GM21737 (cell line): ENCODE results near the gene FADS2.

Source experiments
- ATAC-seq: cut with Tn5 transposase; IDR thresholded peaks from one replicate; pipeline ENCODE4 v1.9.1; 2021; ENCODE audit warnings: mild to moderate bottlenecking, moderate library complexity; ENCODE audit not compliant: unreplicated experiment

The FADS2 gene

DNA sequence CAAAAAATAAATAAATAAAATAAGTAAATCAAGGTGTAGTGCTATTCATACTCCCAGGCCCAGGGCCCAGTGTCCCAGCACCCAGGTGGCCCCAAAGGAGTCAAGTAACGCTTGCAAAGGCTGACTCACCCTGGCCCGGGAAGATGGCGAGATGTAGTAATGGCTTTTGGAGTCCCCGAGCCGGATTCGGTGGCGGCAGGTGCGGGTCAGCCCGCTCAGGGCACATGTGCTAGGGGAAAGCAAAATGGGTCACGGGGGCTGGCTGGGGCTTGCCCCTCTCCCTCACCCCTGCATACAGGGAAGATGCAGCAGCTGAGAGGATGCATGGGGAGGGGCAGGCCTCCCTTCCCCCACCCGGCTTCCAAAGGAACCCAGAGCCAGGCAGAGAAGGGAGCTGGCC is 74.2 kb downstream of the FADS2 start:
- ATAC-seq: no peak

DNA sequence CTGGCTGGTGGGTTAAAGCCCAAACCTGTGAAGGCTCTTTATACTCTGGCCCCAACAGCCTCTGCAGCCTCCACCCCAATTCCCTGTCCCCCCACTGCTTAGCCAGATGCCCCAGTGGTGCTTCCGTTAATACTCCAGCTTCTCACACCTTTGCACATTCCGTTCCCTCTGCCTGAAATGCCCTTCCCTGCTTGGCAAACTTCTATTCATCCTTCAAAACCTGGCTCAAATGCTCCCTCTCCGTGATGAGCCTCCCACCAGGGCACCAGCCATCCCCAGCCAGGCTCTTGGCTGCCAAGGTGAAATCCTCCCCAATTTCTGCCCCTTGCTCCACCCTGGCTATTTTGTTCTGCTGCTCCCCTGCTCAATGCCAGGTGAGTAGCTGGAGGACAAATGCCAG is 75.7 kb downstream of the FADS2 start:
- no peak for ATAC-seq

DNA sequence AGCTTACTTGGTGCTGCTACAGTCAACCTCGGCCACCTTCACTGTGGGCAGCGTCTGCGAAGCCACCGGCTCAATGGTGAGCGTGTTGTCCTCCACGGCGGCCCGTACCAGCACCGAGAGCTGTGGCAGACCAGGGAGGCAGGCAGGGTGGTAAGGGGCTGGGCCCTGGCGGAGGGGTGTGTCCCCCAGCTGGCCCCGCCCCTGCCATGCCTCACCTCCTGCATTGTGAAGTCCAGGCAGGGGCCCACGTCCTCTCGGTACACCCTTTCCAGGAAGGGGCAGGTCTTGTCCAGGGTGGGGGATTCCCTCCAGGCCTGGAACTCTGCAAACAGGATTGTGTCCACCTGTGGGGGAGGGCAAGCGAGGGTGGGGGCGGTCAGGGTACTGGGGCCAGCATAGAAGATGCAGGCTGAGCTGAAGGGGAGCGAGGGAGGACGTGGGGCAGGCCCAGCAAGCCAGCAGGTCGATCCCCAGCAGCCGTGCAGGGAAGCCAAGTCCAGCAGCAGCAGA is 76.5 kb downstream of the FADS2 start:
- ATAC-seq: no peak

DNA sequence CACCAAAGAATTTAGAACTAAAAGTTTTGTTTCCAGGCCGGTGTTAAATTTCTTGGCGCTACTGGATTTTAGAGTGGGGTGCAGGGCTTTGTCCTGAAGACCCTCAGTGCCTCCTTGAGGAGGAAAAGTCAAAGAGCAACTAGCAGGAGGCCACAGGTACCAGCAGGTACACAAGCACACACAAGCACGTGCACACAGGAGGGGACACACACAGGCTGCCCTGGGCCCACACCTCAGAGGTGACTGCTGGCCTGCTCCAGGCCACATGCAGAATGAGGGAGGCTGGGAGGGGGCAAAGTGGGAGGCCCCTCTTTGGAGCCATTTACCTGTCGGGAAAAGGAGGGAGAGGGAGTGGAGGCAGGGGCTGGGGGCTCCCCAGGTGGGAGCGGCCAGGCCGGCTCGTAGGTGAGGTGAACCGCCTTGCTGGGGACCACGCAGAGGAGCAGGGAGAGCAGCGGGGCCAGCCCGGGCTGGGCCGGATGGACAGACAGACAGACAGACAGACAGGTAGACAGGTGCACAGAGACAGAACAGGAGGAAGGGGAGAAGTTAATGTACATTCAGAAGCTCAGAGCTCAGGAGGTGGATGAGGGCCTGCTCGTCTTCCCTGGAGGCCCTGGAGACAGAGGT is 77.1 kb downstream of the FADS2 start:
- no peak for ATAC-seq

DNA sequence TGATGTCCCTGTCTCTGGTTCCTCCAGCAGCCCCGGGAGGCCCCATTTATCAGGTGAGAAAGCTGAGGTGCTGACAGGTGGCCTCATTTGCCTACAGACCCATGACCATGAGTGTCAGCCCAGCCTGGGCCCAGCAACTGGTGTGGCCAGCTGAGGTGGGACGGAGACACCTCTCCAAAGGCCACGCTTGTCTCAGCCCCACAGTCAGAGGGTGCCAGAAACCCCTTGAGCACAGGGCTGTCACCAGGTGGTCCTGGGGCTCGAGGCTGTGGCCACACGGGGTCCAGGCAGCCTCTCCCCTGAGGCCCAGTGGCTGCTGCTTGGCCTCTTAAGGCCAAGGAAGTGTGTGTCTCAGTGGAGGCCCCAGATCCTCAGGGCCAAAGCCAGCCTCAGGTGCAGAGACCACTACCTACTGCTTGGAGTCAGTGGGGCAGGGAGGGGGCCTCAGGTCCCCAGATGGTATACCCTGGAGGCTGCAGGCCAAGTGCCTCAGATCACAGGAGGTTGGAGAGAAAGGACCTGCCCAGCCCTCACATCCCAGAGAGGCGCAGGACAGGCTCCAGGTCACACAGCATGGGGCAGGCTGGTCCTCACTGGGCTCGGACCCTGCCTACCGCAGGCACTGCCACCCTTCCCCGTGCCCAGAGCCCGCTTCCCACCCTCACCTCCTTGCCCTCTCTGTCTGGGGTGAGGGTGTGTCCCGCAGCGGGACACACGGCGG is 77.9 kb downstream of the FADS2 start:
- no peak for ATAC-seq

DNA sequence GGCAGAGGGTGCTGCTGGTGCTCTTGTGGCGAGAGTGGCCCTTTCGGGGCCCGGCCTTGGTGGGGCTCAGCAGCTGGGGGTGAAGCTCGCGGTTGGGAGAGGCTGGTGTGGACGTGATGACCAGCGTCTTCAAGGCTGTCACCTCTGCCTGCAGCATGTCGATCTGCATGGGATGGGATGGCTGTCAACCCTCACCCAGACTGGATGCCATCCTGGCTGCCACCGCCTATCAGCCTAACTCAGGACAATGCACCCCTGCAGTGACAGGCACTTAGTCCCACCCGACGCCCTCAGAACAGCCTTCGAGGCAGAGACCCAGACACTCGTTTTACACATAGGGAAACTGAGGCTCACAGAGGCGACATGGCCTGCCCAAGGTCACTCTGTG is 78.4 kb downstream of the FADS2 start:
- no peak for ATAC-seq

DNA sequence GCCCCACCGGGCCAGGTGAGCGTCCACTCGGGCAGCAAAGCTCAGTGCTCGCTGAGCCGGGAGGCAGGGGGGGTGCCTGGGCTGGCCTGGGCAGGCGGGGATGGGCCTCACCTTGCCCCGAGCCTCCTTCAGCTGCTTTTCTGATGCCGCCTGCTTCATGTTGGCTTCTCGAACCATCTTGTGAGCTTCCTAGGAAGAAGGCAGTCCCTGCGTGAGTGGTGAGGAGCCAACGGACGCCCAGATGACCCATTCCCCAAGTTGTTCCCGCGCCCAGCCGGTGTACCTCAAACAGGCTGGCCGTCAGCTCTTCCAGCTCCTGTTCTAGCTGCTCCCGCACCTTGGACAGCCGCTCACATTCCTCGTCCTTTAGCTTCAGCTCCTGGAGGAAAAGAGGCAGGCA is 79.2 kb downstream of the FADS2 start:
- ATAC-seq: no peak

DNA sequence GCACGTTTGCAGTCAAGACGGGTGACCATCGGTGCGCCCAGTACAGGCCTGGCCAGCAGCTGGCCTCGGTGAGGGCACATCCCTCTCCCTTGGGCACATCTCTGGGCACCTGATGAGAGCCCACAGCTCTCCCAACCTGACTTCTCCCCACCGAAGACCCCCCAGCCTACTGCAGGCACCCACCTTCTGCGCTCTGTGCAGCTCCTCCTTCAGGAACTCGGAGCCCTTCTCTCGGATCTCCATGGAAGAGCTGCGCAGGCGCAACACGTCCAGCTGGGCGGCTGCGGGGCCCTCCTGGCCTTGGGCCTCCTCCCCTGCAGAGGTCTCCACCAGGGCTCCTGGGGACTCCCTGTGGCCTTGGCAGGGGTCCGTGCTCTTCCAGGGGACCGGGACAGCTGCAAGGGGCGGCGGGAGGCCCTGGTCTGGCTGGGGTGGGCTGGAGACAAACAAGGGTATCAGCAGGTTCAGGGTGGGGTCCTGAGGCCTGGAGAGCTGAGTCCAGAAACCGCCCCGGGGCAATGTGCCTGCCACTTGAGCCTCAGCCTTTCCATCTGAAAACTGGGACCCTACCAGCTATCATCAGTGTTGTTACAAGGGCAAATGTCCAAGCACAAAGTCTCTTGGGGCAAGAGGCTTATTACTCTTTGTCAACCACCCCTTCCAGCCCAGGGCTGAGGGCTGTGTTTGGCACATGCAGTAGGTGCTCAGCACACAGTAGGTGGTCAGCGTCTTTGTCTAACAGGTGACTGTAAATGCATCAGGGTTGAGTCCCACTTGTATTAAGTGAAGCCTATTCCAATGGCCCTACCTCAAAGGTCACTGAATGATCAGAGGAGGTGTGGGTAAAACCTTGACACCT is 80.0 kb downstream of the FADS2 start:
- ATAC-seq: no peak

DNA sequence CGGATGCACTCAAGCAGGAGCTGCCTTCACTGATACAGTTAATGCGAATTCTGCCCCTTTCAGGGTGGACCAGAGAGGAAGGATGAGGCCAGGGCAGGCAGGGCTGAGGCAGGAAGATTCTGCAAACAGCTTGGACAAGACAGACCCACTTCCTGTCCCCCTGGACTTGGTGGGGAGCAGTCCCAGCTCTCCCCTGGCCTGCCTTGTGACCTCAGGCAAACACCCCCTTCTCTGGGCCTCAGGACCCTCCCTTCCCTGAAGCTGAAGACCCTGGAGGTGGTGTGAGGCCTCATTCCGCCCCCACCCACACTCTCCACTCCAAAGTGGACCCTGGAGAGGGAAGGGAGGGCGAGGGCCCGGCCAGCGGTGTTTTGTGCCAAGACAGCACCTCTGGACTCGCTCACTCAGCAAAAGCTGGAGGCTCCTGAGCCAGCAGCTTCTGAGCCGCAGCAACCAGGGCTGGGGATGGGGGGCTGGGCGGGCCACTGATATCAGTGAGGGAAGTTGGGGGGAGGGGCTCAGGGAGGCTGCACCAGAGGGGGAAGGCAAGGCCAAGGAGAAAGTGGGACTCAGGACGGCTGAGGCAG is 80.7 kb downstream of the FADS2 start:
- no peak for ATAC-seq

DNA sequence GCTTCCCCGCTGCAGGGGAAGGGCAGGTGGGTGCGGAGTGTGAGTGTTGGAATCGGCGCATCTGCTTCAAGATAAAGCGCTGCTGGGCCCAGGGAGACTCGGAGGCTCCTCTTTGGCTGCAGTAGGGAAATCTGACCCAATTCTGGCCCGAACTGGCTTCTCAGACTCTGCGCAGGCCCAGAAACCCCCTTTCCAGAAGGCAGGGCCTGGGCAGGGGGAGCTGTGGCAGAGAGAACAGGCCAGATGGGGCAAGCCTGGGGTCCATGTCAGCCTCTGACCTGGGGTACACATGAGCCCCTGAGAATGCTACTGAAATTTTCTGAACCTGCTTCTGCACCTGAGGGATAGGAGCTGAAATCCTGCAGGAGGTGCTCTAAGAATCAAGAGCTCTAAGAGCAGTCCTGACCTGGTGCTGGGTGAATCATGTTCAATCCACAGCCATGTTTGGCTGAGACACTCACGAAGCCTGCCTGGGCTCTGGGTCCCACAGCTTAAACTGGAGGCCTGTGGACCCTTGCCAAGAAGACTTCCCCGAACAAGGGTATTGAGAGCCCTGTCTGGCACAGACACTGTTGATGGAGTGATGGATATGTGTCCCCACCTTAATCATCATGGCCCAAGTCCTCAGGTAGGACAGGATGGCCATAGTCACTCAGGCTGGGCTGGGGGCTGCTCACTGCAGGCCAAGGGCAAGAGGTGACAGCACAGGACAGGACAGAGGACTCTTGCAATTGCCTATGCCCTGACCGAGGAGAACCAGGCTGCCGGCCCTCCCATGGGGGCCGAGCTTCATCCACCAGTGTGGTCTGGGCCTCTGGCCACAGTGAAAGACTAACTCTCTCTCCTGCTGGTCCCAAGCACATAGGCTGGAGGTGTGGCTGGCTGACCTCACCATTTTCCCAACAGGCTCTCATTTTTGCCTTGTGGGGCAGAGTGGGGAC is 82.4 kb downstream of the FADS2 start:
- no peak for ATAC-seq

DNA sequence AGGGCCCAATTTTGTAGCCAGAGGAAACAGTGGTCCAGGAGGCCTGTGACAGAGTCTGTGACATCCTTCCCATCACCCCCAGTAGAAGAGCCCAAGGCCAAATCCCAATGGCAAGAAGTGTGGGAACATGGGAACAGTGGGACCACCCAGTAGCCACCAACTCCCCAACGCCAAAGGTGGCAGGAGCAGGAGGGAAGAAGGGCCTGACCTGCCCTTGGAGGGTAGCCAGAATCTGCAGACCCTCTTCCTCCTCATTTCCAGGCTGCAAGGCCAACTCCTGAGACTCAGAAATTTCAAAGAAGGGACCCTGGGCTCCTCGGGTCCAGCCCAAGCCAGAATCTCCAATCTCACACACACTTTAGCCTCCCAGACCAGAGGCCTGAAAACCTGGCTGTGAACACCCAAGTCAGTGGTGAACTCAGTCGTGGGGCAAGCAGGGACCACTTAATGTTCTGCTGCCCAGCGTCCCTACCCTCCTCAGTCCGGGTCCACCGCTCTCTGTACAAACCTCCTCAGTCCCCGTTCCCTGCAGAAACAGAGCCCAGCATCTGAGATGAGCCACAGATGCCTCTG is 83.1 kb downstream of the FADS2 start:
- no peak for ATAC-seq

DNA sequence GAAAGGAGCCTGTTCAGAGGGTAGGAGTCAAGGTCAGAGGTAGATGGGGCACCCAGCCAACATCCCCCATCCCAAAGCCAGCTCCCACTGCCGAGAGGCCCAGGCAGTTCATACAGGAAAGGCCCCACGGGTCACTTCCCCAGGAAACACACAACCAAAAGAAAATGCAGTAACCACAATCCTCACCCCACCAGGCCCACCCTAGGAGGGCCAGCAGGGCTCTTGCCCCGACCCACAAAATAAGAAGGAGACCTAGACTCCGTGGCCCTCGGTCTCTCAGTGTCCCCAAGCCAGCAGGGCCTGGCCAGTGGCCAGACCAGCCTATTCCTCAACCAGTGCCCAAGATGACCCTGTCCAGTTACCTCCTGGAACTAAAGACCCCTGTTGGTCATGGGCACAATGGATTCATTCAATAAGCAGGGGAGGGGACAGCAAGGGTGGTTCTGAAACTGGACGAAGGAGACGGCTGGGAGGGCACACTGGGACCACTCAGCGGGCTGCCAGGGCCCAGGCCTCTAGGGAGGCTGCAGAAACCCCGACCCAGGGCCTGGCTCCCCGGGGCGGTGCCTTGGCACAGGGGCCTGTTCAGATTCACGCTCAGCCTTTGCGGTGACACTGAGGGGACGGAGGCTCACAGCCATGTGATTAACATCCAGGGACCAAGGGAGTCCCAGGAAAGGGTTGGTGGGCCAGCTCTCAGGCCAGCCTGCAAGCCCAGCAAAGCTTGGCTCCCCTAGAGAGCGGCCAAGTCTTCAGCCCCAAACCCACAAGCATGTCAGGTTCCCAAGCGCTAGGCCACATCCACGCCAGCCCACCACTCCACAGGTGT is 83.8 kb downstream of the FADS2 start:
- ATAC-seq: no peak

DNA sequence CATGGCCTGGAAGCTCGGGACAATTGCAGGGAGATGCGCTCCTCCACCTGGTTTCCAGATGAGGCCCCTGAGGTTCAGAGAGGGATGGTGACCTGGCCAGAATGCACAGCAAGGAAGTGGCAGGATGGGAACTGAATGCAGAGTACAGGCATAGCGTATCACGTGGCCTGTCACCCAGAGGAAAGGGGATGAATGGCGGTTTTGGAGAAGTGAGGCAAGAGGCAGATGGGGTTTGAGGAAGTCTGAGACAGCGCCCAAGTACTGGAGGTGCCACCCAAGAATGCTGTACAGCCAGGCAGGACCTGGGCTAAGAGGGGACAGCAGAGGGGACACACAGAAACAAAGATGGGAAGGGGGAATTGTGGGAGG is 84.4 kb downstream of the FADS2 start:
- no peak for ATAC-seq

DNA sequence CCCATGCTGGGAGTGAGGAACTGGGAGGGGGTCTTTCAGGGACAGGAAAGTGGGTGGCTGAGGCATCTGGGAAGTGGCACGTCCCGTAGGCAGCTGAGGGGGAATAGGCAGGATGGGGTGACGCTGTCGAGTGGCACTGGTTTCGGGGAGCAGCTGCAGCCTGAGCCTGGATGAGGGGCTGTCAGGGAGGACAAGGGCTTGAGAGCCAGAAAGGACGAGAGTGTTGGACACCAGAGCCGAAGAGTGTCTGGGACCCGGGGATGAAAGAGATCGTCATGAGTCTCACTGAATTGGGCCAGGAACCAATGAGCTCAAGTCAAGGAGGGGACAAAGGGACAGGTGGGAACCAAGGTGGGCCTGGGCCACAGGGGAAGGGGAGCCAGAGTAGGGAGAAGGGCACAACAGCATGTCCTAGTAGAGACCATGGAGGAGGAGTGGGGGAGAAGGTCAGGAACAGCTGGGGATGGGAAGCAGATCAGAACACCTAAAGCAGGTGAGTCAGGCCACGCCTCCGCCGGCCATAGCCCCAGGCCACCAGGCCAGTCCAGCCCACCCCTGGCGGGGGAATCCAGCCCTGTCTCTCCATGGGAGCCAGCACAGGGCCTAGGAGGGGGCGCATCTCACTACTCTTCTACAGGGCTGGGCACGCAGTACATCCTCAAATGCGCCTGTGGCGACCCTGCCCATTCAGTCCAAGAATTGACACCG is 85.0 kb downstream of the FADS2 start:
- no peak for ATAC-seq

DNA sequence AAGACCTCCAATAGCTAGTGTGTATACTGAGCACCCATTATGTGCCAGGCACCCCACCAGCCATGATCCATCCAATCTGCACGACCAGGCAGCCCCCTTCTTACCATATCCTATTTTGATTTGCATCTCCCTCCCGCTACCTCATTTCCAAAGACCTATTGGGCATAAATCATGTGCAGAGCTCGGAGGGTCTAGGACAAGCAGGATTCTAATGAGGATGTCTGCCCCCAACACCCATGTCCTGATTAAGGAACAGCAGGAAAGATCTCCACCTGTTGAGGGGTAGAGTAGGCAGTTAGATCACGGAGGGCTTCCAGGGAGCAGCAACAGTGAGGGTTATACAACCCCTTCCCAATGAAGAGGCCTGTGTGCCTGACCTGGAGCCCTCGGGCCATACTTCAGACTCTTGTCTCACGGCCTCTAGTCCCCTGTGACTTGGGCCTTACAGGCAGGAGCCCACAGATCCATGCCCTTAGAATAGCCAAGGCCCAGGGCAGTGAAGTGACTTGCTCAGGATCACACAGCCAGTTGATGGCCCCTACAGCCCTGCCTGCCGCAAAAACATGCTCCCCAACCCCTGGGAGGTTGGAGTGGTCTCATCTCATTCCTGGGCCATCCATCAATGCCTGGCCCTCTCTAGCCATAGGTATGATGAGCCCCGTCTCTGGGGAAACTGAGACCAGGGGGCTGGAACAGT is 85.7 kb downstream of the FADS2 start:
- ATAC-seq: no peak

DNA sequence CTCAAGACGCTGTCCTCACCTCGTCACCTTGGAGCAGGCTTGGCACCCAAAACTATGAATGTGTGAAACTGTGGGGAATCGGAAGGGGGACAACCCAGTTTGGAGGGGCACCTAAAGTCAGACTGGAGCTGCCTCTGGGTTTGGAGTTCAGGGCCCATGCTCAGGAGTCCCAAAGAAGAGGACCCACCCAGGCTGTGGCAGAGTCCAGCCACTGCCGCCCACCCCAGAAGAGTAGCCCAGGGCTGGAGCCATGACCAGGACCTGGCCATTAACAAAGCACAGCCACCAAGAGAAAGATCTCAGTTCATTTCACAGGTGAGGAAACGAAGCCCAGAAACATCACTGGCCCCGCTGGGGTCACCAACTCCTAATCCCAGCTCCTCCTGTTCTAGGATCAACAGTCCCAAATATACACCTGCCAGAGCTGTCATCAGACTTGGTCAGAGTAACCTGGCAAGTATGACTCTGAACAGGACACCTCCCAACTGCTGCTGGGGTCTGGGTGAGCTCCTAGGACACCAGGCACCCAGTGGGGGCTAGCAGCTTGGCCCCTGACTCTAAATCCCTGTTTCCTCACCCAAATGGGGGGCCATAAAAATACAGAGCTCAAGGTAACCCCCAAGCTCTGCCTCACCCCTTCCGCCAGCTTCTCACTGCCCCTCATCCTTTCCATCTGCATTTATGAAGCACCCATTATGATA is 86.5 kb downstream of the FADS2 start:
- no peak for ATAC-seq

DNA sequence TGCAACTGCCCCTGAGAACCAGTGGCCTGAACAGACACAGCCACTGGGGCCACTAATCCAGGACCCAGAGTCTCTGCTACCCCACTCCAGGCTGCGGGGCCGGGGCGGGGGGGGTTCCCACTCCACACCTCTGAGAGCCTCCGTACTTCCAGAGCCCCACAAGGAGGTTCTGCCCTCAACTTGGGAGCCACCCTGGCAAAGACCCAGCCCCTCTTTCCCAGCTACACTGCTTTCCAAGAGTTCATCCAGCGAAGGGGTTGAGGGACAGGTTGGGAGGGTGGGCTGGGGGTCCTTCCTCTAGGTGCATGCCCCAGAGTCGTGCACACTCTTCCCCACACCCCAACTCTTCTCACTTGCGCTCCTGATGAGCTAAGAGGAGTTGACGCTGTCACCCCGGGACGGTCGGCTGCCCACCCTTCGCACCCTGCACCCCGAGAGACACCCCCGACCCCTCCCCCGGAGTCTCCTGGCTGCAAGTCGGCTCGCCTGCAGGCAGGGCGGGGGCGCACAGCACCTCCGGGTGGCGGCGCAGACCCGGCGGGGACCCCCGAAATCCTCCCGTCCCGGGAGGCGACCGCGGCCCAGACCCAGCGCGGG is 88.7 kb downstream of the FADS2 start:
- no peak for ATAC-seq
